K562 treated with DMSO at 1 percent for 48 hours (cell line): ENCODE results near the gene DDX20. TPM values are rescaled to one million over a fixed set of nuclear protein-coding genes. Genes with fewer than 3 reads are reported as not detected.

ENCODE experiments used
- total RNA-seq: library from RNA; unstranded; fragments of 300-600 nt; gene quantifications from 2 replicates; pipeline ENCODE4 v1.2.3, GENCODE V29; 2022; ENCODE audit warnings: low replicate concordance; ENCODE audit errors: extremely low read depth

The DDX20 gene, protein sequence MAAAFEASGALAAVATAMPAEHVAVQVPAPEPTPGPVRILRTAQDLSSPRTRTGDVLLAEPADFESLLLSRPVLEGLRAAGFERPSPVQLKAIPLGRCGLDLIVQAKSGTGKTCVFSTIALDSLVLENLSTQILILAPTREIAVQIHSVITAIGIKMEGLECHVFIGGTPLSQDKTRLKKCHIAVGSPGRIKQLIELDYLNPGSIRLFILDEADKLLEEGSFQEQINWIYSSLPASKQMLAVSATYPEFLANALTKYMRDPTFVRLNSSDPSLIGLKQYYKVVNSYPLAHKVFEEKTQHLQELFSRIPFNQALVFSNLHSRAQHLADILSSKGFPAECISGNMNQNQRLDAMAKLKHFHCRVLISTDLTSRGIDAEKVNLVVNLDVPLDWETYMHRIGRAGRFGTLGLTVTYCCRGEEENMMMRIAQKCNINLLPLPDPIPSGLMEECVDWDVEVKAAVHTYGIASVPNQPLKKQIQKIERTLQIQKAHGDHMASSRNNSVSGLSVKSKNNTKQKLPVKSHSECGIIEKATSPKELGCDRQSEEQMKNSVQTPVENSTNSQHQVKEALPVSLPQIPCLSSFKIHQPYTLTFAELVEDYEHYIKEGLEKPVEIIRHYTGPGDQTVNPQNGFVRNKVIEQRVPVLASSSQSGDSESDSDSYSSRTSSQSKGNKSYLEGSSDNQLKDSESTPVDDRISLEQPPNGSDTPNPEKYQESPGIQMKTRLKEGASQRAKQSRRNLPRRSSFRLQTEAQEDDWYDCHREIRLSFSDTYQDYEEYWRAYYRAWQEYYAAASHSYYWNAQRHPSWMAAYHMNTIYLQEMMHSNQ
- total RNA-seq: not detected in 2 replicates

DNA sequence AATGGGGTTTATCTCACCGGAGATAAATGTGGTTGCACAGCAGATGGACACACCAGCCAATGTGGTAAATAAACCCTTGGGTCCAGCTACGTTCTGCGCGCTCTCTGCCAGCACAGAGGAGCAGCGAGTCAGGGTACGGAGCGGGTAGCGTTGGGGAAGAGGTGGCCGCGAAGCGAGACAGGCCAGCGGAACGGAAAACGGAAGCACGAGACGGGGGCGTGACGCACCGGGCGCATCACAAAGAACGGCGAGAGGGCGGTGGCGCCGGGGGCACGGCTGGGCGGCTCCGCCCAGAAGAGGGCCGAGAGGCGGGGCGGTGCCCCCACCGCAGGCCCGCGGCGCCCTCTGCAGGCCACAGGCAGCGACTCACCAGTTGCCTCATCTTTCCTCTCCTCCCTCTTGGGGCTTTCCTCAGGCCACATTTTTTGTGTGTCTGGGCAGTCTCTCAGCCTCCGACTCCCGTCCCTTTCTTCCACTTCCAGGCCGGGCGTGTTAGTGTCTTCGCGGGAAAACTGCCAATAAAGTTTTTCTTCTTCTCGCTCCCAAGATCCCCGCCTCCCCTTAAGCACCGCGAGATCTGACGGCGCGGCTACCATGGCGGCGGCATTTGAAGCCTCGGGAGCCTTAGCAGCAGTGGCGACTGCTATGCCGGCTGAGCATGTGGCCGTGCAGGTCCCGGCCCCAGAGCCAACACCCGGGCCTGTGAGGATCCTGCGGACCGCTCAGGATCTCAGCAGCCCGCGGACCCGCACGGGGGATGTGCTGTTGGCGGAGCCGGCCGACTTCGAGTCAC, at the start of gene DDX20:
Gene DDX20 (plus strand): TSS at position 571 of the 793 bp plus-strand sequence. CDS start 24 bp downstream, at position 595.

DNA sequence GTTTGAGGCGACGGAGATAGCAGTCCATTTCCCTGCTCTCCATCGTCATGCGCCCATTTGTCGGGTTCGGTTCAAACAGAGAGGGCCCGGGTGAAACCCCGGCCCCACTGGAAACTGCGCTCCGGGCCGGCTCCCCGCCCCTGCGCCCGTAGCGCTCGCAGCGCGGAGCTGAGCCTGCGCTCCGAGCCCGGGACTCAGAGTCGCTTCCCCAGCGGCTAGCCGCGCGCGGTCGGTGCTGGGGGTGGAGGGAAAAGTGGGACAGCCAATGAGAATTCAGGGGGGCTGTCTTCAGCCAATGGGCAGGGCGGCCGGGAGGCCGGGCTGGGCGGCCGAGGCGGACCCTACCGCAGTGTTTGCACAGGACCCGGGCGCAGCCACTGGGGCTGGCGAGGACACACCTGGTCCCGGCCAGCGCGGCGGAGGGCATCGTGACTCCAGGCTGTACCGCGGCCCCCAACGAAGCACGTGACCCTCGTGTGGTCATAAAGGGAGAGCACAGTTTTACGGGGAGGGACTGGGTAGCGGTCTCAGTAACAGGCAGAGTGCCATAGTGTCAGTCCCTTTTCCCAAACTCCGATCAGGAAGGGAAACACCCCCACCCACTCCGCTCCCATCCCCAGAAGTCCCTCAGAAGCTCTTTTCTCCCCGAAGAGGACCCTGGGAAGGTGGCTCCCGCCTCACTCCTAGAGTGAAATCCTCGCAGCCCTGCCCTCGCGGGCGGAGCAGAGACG, 16.3 kb upstream of the DDX20 start, which contains the start of gene INKA2:
Gene INKA2 (minus strand): TSS at position 202 of the 731 bp plus-strand sequence. CDS start 153 bp downstream, at position 49.

Other genes starting within 250 kb of the DDX20 start
- gene RAP1A, start 136.1 kb upstream of the DDX20 start, total RNA-seq: not detected in 2 replicates
- not detected in 2 replicates for gene INKA2, start 16.5 kb upstream of the DDX20 start, total RNA-seq
- not detected in 2 replicates for gene KCND3, start 233.8 kb downstream of the DDX20 start, total RNA-seq